Ishikawa (cell line): ENCODE results near the gene TMEM235.

Experiments used
- CEBPB ChIP-seq: IDR thresholded peaks from 2 replicates; pipeline ENCODE4 v1.6.1; 2012
- CREB1 ChIP-seq: IDR thresholded peaks from 2 replicates; pipeline ENCODE4 v1.6.1; 2012; ENCODE audit warnings: low read depth
- EGR1 ChIP-seq: IDR thresholded peaks from 2 replicates; pipeline ENCODE4 v1.6.1; 2012
- EP300 ChIP-seq: IDR thresholded peaks from 2 replicates; pipeline ENCODE4 v1.6.1; 2012; ENCODE audit warnings: borderline replicate concordance
- FOXM1 ChIP-seq: IDR thresholded peaks from 2 replicates; pipeline ENCODE4 v1.6.1; 2012; ENCODE audit warnings: low read depth, borderline replicate concordance
- MAX ChIP-seq: IDR thresholded peaks from 2 replicates; pipeline ENCODE4 v1.6.1; 2012
- NFIC ChIP-seq: IDR thresholded peaks from 2 replicates; pipeline ENCODE4 v1.6.1; 2012
- RAD21 ChIP-seq: IDR thresholded peaks from 2 replicates; pipeline ENCODE4 v1.6.1; 2012; ENCODE audit warnings: low read depth
- REST ChIP-seq: IDR thresholded peaks from 2 replicates; pipeline ENCODE4 v1.6.1; 2012; ENCODE audit warnings: low read depth, mild to moderate bottlenecking
- TAF1 ChIP-seq: IDR thresholded peaks from 2 replicates; pipeline ENCODE4 v1.6.1; 2012; ENCODE audit warnings: low read depth, mild to moderate bottlenecking
- TCF12 ChIP-seq: IDR thresholded peaks from 2 replicates; pipeline ENCODE4 v1.6.1; 2012; ENCODE audit warnings: low read depth
- TEAD4 ChIP-seq: IDR thresholded peaks from 2 replicates; pipeline ENCODE4 v1.6.1; 2012
- YY1 ChIP-seq: IDR thresholded peaks from 2 replicates; pipeline ENCODE4 v1.6.1; 2012; ENCODE audit warnings: low read depth
- ZBTB7A ChIP-seq: IDR thresholded peaks from 2 replicates; pipeline ENCODE4 v1.6.1; 2012; ENCODE audit warnings: low read depth
- TF ChIP-seq, protein P1 (sequence below): IDR thresholded peaks from 2 replicates; pipeline ENCODE4 v1.6.1; 2012

The TMEM235 gene

DNA sequence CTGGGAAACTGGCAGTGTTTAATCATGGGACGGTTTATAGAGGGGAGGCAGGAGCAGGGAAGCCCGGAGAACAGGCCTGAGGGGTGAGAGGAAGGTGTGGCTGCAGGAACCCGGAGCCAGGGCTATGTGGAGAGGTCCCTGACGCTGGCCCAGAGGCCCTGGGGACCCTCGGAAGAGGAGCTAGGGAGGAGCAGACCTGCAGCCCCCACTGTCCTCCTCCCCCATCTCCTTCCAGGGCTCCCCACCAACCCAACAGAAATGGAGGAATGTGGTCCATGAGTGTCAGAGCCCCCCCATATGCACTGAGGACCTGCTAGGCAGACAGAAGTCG is 20.3 kb downstream of the TMEM235 start:
- TF ChIP-seq MAX, result no peak
- TF ChIP-seq TAF1, result no peak
- TF ChIP-seq NFIC, result no peak
- no peak for TF ChIP-seq ZBTB7A
- no peak for TF ChIP-seq YY1
- TF ChIP-seq TEAD4, result no peak
- TF ChIP-seq EP300, result no peak
- TF ChIP-seq RAD21, result no peak
- TF ChIP-seq EGR1, result no peak
- no peak for TF ChIP-seq CREB1
- no peak for TF ChIP-seq FOXM1
- TF ChIP-seq TCF12, result no peak
- TF ChIP-seq REST, result no peak
- TF ChIP-seq CEBPB, result no peak

DNA sequence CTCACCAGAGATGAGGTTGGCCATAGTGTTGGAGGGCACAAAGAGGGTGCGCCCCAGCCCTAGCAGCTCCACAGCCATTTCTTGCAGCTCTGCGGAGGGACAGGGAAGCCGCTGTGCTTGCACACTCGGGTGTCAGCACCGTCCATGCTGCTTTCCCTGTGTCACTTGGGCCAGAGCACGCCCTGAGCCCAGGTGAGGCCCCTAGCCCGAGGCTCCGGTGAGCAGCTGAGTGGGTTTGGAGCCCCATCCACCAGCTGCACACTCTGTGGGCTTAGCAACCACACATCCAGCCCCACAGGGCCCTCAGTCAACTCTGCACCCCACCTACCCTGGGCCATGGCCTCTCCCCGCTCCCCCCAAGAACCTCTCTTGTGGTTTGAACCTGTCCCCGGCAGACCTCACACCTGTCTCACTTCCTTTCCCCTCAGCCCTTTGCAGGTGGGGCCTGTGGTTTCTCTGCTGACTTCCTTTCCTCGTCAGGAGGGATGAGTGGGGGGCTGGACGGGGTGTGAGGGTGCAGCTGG is 20.7 kb downstream of the TMEM235 start:
- TF ChIP-seq MAX, result no peak
- no peak for TF ChIP-seq NFIC

DNA sequence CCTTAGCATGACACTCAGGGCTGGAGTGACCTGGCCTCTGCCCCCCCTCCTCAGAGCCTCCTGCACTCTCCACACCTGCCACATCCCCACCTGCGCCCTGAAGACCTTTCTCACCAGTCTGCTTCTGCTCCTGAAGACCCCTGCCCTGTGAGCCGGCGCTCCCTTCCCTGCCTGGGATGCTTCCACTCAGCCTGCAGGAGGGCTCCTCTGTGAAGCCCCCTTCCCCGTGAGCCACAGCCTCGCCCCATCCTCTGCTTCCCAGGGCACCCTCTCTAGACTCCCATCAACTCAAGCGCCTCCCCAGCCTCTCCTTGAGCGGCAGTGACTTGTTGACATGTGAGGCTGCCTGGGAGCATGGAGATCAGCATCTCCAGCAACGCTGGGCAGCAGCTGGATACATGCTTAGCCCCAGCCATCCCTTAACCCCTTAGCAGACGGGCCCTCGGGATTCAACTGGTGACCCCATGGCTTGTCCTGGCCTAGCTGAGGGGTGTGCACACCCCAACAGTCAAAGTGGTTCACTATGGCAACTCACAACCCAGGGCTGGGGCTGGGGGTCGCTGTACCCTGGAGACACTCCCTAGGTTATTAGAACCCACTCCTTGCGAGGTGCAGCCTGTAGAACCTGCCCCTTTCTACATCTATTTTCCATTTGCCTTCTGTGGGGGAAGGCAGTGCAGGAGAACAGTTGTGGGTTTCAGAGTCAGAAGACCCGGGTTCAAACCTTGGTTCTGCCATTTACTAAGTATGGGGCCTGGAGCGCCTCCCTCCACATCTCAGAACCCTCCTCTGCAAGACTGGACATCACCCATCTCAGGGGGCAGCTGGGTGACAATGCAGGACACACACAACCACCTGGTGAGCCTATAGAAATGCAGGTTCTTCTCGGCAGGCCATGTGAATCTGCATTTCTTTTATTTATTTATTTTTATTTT is 21.5 kb downstream of the TMEM235 start:
- TF ChIP-seq TEAD4 (no peak), CEBPB (no peak), TAF1 (no peak), FOXM1 (no peak), NFIC (no peak), ZBTB7A (no peak), EP300 (no peak), YY1 (no peak), REST (no peak), EGR1 (no peak), CREB1 (no peak), TCF12 (no peak)
- TF ChIP-seq, protein P1, sequence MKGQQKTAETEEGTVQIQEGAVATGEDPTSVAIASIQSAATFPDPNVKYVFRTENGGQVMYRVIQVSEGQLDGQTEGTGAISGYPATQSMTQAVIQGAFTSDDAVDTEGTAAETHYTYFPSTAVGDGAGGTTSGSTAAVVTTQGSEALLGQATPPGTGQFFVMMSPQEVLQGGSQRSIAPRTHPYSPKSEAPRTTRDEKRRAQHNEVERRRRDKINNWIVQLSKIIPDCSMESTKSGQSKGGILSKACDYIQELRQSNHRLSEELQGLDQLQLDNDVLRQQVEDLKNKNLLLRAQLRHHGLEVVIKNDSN, result no peak

DNA sequence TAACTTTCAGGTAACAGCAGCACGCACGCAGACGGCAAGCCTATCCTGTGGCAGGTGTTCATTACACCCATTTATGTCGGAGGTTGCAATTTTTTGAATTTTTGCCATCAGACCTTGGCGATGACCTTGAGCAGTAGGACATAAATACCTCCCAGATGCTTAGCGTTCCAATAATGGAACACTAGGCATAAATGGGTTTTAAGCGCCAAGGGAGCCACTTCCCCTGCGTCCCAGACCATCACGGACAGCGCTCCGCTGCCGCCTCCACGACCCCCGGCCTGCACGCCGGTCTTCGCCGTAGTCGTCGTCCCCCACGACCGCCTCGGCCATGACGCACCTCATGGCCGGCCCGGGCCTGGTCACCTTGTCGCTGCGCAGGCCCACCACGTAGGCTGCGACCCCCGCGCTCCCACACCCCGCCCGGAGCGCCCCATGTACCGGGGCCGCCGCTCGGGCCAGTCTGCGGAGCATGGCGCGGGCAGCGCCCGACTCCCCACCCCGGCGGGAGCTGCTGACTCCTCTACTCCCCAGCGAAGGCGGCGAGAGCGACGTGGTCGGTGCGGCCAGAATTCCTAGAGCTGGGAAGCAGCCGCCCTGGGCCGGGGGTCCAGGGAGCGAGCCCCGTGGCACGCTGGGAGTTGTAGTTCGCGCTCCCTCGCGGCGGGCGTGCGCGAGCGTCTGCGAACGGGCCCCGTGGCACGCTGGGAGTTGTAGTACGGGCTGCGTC is 22.7 kb downstream of the TMEM235 start:
- peak; percentile 31 for TF ChIP-seq MAX
- TF ChIP-seq ZBTB7A, result peak; percentile 100
- TF ChIP-seq, protein P1, result peak; percentile 29; the same call in 1 of the 2 replicates
- 0 out of 2 replicates have a peak, but pooled peaks have one; percentile 28 for TF ChIP-seq TAF1
- 0 out of 2 replicates have a peak, but pooled peaks have one; percentile 40 for TF ChIP-seq YY1
- TF ChIP-seq CREB1, result peak; percentile 41
- no peak for TF ChIP-seq EP300
- TF ChIP-seq CEBPB, result no peak
- TF ChIP-seq FOXM1, result no peak
- no peak for TF ChIP-seq NFIC
- no peak for TF ChIP-seq RAD21
- TF ChIP-seq TEAD4, result no peak
